ENCODE results near the gene SPATC1L.
"Not testable (repeated sequence)": the region's sequence is repeated elsewhere in the genome, so short reads cannot be mapped to it uniquely, and the experiment has no call there.

The SPATC1L gene

GRCh38 chr21:46150073-46150472, 34.2 kb downstream of the SPATC1L start:
- DNase-seq (ENCODE audit: low spot score): no peak

DNA sequence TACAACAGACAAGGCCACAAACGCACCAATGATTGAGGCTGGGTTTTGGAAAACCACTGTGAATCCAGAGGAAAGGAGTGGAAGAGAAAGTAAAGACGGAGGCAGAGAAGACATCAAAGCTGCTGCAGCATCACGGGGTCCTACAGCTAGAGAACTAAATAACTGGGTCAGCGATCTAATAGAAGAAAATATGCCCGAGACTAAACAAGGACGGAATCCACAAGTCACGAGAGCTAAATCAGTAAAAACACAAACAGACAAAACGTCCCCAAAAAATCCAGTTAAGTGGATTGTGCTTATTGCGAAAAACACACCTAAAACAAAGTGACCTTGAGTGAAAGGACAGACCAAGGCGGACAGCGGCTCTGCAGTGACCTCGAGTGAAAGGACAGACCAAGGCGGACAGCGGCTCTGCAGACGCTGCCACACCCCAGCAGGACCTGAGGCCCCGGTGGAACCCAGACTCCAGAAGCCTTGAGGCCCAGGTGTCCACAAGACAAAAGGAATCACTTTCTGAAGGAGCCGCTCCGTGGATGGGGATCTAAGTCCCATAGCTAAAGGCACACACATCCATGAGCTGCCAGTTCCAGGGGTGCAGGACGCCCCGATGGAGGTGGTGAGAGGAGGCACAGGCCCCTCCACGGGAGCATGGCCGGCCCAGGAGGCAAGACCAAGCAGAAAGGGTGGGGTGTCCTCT, 34.9 kb downstream of the SPATC1L start:
- no peak for DNase-seq (ENCODE audit: low spot score)

DNA sequence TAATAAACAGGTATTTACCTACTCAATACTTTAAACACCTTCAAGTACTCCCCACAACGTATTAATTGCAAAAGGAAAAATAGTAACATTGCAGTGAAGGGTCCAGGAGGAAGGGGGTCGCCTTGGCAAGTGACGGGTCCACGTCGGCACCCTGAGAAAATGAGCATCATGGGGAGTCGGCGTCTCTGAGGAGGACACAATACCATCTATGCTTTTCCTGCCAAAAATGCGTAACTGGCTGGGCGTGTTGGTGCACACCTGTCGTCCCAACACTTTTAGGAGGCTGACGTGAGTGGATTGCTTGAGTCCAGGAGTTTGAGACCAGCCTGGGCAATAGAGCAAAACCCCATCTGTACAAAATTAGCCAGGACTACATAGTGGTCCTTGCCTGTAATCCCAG, 36.2 kb downstream of the SPATC1L start:
- no peak for DNase-seq (ENCODE audit: low spot score)

DNA sequence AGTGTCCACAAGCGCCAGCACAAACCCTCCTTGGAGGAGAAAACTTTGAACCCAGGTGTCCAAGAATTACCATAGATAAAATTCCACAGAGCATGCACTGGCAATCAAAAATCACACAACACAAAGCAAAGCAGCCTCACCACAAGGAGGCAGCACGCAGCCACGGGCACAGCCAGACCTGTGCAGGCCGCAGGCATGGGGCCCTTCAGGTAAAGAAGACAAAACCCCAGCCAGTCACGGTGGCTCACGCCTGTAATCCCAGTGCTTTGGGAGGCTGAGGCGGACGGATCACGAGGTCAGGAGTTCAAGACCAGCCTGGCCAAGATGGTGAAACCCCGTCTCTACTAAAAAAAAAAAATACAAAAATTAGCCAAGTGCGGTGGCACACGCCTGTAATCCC, 36.8 kb downstream of the SPATC1L start:
- DNase-seq (ENCODE audit: low spot score): peak; percentile 44

- no peak for DNase-seq (ENCODE audit: low spot score)
These were observed 37.4 kb downstream of the SPATC1L start for GRCh38 chr21:46146856-46147255.

DNA sequence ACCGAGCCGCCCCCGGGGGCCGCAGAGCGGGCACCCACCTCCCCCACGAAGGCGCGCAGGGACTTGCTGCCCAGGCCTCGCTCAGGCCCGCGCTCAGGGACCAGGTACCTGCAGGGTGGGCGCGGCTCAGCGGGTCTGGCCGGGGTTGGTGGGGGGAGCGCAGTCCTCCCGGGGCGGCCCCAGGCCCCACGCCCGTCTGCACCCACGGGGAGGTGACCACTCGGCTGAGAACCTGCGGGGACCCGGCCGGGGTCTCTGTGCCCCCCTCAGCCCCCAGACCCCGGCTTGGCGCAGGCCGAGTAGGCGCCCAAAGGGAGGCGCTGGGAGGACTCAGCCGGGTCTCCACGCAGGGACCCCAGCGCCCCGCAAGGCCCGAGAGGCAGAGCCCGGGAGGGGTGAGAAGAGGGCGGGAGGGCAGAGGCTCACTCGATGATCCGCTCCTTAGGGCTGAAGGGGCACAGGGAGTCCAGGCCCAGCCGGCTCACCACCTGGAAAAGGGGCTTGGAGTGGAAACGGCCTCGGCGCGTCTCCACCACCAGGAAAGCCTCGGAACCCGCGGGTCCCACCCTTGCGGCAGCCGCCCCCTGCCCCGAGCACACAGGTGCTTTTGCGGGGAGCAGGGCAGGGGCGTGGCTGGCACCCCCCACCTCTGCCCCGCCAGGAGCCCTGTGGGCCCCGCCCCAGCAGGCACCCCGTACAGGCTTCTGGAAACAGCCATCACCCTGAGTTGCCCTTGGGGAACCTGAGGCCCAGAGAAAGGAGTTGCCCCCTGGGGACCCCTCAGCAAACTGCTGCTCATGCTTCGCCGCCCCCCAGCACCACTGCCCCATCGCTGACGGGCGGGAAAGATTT, 38.2 kb downstream of the SPATC1L start:
- no peak for DNase-seq (ENCODE audit: low spot score)

DNA sequence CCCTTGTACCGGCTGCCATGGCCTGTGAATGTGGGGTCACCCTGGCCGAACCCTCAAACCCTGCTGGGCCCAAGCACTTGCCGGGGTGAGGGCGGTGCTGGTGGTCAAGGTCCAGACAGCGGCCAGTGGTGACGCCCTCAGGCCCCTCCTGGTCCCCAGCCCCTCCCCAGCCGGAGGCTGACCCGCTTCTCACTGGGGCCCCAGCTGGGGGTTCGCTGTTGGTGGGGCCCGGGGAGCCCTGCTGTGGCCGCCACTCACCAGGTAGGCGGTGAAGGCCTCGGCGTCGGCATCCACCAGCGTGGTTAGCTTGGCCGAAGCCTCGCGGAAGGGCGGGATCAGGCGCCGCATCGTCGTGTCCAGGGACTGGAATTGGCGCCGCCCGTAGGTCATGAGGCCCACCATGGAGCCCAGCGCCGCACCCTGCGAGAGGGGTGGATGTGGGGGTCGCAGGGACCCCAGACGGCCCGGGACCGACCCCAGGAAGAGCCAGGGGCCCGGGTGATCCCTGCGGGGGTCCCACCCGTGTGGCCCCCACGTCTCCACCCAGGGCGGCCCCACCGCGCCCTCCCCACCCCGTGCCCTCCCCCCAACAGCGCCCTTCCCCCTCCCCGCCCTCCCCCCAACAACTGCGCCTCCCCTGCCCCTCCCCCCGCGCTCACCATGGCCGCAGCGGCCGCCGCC, 39.0 kb downstream of the SPATC1L start:
- DNase-seq (ENCODE audit: low spot score): no peak

- no peak for DNase-seq (ENCODE audit: low spot score)
These were observed 39.7 kb downstream of the SPATC1L start for GRCh38 chr21:46144464-46145070.

- no peak for DNase-seq (ENCODE audit: low spot score)
These were observed 41.4 kb downstream of the SPATC1L start for GRCh38 chr21:46142582-46143473.

DNA sequence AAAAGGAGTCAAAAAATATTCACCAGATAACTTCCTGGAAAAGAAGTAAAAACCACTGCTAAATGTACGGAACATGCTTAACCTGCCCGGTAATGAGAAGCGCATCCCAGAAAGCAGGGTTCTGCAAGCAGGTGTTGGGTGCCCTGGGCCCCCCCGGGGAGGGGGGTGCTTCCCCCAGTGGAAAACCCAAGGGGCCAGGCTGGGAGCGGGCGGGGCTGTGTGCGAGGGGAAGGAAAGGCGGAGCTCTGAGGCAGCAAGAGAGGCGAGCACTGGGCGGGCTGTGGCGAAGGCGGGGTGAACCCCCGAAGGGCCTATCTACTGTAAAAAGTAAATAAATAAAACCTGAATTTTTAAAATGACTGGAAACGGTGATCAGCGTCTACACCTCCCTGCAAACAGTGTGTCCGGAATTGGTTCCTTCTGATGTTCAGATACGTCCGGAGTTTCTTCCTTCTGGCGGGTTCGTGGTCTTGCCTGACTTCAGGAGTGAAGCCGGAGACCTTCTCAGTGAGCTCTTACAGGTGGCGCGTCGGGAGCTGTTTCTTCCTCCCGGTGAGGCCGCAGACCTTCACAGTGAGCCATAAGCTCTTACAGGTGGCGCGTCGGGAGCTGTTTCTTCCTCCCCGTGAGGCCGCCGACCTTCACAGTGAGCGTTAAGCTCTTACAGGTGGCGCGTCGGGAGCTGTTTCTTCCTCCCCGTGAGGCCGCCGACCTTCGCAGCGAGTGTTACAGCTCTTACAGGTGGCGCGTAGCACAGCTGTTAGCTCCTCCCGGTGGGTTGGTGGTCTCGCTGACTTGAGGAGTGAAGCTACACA, 42.3 kb downstream of the SPATC1L start:
- no peak for DNase-seq (ENCODE audit: low spot score)

GRCh38 chr21:46140352-46141003, 43.8 kb downstream of the SPATC1L start:
- DNase-seq (ENCODE audit: low spot score): not testable (repeated sequence)

DNA sequence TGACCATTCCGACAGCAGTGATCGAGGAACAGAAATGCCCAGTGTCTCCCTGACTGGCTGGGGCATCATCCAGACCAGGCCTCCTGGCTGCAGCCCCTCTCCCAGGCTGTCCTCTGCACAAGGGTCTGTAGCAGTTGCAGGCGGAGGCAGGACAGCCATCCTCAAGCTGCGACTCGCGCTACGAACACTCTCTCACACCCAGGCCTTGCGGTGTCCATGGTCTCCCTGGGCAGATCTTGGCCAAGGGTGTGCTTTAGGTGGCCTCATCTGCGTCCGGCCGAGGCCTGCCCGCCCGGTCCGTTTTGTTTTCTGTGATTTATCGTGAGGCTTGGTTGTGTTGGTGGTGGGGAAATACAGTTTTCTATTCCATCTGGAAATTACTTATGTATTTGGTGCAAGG, 44.6 kb downstream of the SPATC1L start:
- no peak for DNase-seq (ENCODE audit: low spot score)

DNA sequence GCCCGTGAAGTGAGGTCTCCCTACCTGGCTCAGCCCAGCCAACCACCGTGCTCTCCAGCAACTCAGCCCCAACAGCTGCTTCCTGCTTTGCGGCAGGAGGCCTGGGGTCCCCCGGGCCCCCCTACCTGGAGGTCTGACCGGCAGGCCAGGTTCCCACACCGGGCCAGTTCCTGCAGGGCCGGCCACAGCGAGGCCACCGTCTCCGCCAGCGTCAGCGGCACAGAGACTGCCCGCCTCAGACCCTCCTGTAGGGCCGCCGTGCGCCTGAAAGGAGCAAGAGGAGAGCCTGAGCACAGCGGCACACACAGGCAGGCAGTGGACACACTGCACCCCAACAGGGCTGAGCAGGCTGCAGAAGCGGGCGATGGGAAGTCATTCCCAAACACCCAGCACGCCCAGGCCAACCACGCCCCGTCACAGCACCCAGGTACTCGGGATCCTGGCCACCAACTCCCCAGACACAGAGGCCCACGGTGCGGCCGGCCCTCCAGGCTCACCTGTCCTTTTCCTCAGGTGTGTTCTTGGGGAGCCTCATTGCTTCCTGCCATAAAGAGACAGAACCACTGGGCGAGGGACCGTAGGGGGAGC, 45.8 kb downstream of the SPATC1L start:
- DNase-seq (ENCODE audit: low spot score): no peak

DNA sequence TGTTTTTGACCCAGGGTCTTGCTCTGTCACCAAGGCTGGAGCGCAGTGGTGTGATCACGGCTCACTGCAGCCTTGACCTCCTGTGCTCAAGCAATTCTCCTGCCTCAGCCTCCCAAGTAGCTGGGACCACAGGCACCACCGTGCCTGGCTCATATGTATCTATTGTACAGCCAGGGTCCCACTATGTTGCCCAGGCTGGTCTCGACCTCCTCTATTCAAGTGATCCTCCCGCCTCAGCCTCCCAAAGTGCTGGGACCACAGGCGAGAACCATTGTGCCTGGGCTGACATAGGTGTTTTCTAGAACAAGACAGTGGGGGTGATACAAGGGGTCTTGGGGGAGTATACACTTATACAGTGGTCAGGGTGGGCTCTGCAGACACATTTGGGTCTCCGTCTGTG, 46.4 kb downstream of the SPATC1L start:
- no peak for DNase-seq (ENCODE audit: low spot score)

DNA sequence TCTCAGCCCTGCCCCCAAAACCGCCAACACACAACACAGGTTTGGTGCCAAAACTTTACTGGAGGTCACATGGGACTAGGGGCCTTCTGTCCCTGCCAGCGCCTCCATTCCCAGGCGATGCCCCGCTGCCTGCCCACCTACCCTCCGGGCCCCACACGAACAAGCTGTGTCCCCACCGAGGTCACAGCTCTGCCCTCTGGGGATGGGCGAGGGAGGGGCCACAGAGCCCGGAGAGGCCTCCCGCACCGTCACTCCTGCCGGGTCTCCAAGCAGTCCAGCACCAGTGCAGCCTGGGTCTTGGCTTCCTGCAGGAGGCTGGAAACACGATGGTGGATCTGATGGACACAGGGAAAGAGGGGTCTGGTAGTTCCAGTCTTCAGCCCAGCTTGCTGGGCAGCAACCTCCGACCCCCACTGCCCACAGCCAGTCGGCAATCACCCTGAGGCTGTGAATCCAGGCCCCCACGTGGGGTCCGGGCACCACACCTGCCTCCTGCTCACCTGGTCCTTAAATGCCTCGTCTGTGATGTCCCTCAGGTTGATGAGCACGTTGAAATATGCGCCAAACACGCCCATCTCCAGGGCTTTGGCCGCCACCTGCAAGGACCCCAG, 47.4 kb downstream of the SPATC1L start:
- no peak for DNase-seq (ENCODE audit: low spot score)

DNA sequence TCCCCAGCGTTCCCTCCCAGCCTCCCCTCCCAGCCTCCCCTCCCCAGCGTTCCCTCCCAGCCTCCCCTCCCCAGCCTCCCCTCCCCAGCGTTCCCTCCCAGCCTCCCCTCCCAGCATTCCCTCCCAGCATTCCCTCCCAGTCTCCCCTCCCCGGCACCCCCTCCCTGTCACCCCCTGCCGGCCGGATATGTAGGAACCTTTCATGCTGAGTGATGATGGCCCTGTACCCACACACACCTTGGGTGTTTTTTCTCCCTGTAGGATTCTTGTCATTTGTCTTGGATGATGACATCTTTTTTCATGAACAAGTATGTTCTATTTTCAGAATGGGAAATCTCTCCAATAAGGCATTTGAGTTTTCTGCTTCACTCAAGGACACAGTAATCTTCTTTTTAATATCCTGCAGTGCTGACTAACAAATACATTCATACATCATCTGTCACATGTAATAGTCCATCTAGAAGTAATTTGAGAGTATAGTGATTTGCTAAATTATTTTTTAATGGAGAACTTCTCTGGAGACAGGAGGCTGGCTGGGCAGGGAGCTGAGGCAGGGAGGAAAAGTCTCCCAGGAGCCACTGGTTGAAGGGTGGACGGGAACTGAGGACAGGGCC, 48.4 kb downstream of the SPATC1L start:
- no peak for DNase-seq (ENCODE audit: low spot score)

GRCh38 chr21:46131838-46132651, 52.2 kb downstream of the SPATC1L start:
- no peak for DNase-seq (ENCODE audit: low spot score)

DNA sequence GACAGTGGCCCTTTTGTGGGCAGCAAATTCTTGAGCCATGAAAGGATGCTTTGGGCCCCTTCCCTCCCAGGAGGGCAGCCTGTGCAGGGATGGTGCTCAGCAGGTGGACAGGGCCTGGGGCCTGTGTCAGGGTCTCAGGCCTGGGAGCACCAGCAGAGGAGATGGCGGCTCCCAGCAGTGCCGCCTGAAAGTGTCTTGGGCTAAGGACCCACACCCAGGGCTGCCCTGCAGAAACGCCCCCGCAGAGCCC, 52.7 kb downstream of the SPATC1L start:
- no peak for DNase-seq (ENCODE audit: low spot score)

All from activated CD4-positive, alpha-beta T cell treated with anti-CD3 and anti-CD28 coated beads, Interleukin-2, Interleukin-4, amounts not matched to agents 100 ng/mL and 50 ng/mL, durations not matched to agents 16 hours and 8 hours (primary cell).